ENCODE results near the gene MACROD2. TPM values are rescaled to one million over a fixed set of nuclear protein-coding genes. Genes with fewer than 3 reads are reported as not detected.

MACROD2 gene
- polyA plus RNA-seq, 2 of the 4 experiments (the other 2 are of a cell fraction): 0.96 to 1.3 TPM

GRCh38 chr20:15327123-15327522, 1331.8 kb downstream of the MACROD2 start:
- no peak for ATAC-seq
- POLR2A ChIA-PET: no interaction called here
- H3K4me1 ChIP-seq: no peaks in the 10 kb centered on the region
- no peak for DNase-seq (ENCODE audit: low read depth in 1 of 2, low spot score in 1 of 2)
- WGBS (ENCODE audit: missing lambda C conversion rate): 41% methylated on average over 4 of the region's 4 CpGs
- peak; percentile 73 for FAIRE-seq
- CTCF ChIA-PET: no interaction called here
- TF ChIP-seq HDAC2 (IDR thresholded peaks at IDR 0.05) (no peak), USF2 (IDR thresholded peaks at IDR 0.05) (peak; percentile 57; the same call in 1 of the 2 replicates), FOXS1 (CRISPR knock-in tag; IDR thresholded peaks at IDR 0.05) (no peak)
- H3K27ac ChIP-seq: no peak overlapping the region
- no peaks in the 10 kb centered on the region for H3K9me3 ChIP-seq
- no peak overlapping the region for H3K4me3 ChIP-seq
- H3K4me2 ChIP-seq: no peak overlapping the region

GRCh38 chr20:15328084-15328483, 1332.8 kb downstream of the MACROD2 start:
- no peak for DNase-seq (ENCODE audit: low read depth in 1 of 2, low spot score in 1 of 2)
- WGBS (ENCODE audit: missing lambda C conversion rate): 9% methylated on average over 1 of the region's 1 CpG
- POLR2A ChIA-PET: no interaction called here
- no peak for TF ChIP-seq ZC3H11A (IDR thresholded peaks at IDR 0.05)
- TF ChIP-seq FOXS1 (CRISPR knock-in tag; IDR thresholded peaks at IDR 0.05): no peak
- TF ChIP-seq FOSL2 (IDR thresholded peaks at IDR 0.05): no peak
- TF ChIP-seq FOSL2 (CRISPR knock-in tag; IDR thresholded peaks at IDR 0.05): no peak
- no peak for TF ChIP-seq RNF2 (IDR thresholded peaks at IDR 0.05; ENCODE audit: borderline replicate concordance, low read depth)
- TF ChIP-seq CBX8 (IDR thresholded peaks at IDR 0.05): no peak
- TF ChIP-seq PHF8 (IDR thresholded peaks at IDR 0.05; ENCODE audit: borderline replicate concordance, low read depth): no peak
- TF ChIP-seq EP300 (IDR thresholded peaks at IDR 0.05): no peak
- TF ChIP-seq HDAC2 (IDR thresholded peaks at IDR 0.05): no peak
- TF ChIP-seq CHD2 (IDR thresholded peaks at IDR 0.05; ENCODE audit: low read length, partially characterized antibody): no peak
- TF ChIP-seq CTCF (IDR thresholded peaks at IDR 0.05): no peak
- TF ChIP-seq CBX2 (IDR thresholded peaks at IDR 0.05; ENCODE audit: borderline replicate concordance, low read depth): no peak
- Histone ChIP-seq H3K27ac (no peak overlapping the region), H3K4me1 (no peaks in the 10 kb centered on the region), H3K4me2 (no peak overlapping the region), H3K4me3 (no peak overlapping the region), H3K9me3 (no peaks in the 10 kb centered on the region)
- ATAC-seq: no peak
- no peak for FAIRE-seq
- CTCF ChIA-PET: no interaction called here

- Histone ChIP-seq H3K27ac (no peak overlapping the region), H3K4me1 (no peaks in the 10 kb centered on the region), H3K4me2 (no peak overlapping the region), H3K4me3 (no peak overlapping the region), H3K9me3 (no peaks in the 10 kb centered on the region)
- FAIRE-seq: peak; percentile 49
- ATAC-seq: no peak
- 53% methylated on average over 1 of the region's 1 CpG for WGBS (ENCODE audit: missing lambda C conversion rate)
- DNase-seq (ENCODE audit: low read depth in 1 of 2, low spot score in 1 of 2): no peak
- TF ChIP-seq EHF (CRISPR knock-in tag; IDR thresholded peaks at IDR 0.05): no peak
- TF ChIP-seq HOXB13 (CRISPR knock-in tag; IDR thresholded peaks at IDR 0.05; ENCODE audit: low read depth): no peak
- no peak for TF ChIP-seq SREBF2 (IDR thresholded peaks at IDR 0.05)
- TF ChIP-seq FOXS1 (CRISPR knock-in tag; IDR thresholded peaks at IDR 0.05): no peak
- no peak for TF ChIP-seq MYC (IDR thresholded peaks at IDR 0.05; ENCODE audit: borderline replicate concordance, low read length)
- no peak for TF ChIP-seq POLR2A (IDR thresholded peaks at IDR 0.05; ENCODE audit: low read length)
- TF ChIP-seq EP300 (IDR thresholded peaks at IDR 0.05): no peak
- no peak for TF ChIP-seq HOXB5 (CRISPR knock-in tag; IDR thresholded peaks at IDR 0.05)
- TF ChIP-seq ELK1 (IDR thresholded peaks at IDR 0.05; ENCODE audit: low read depth, low read length): no peak
- no peak for TF ChIP-seq TFCP2L1 (CRISPR knock-in tag; IDR thresholded peaks at IDR 0.05)
- no peak for TF ChIP-seq KDM1A (IDR thresholded peaks at IDR 0.05; ENCODE audit: low read depth)
- TF ChIP-seq ZSCAN20 (CRISPR knock-in tag; IDR thresholded peaks at IDR 0.05): no peak
- TF ChIP-seq CBX8 (IDR thresholded peaks at IDR 0.05): no peak
- TF ChIP-seq HOXA7 (CRISPR knock-in tag; IDR thresholded peaks at IDR 0.05): no peak
- POLR2A ChIA-PET: no interaction called here
- CTCF ChIA-PET: no interaction called here
Observed at GRCh38 chr20:15332711-15333160, 1337.4 kb downstream of the MACROD2 start.

Data from A549 (cell line).